Small intestine (tissue), 7 donors: ENCODE results near the gene SYNE3. TPM values are rescaled to one million over a fixed set of nuclear protein-coding genes. Genes with fewer than 3 reads are reported as not detected.

Source experiments
- DNase-seq, 2 donors: peaks; one replicate each; pipeline versions ENCODE4 v3.0.0 to v3.0.0-alpha.2; 2013
- FAIRE-seq: peaks from 2 replicates; lab custom pipeline; 2012; peaks lifted over from hg19 to GRCh38; lab: Jason Lieb, UNC
- H3K27ac ChIP-seq, 3 donors: one replicate each; pipeline ENCODE4 v1.5.1; 2013; ENCODE audit warnings: low read length in 2 of 3, mild to moderate bottlenecking in 2 of 3, control low read depth in 1 of 3, inconsistent platforms in 1 of 3, low read depth in 1 of 3, moderate library complexity in 1 of 3
- H3K27me3 ChIP-seq, 3 donors: one replicate each; pipeline ENCODE4 v1.6.1; 2013; ENCODE audit warnings: low read length in 3 of 3, inconsistent platforms in 1 of 3; ENCODE audit not compliant: control insufficient read depth in 3 of 3, insufficient read depth in 3 of 3
- H3K36me3 ChIP-seq, 3 donors: one replicate each; pipeline ENCODE4 v1.6.1; 2013; ENCODE audit warnings: low read length in 3 of 3, inconsistent platforms in 1 of 3, low read depth in 1 of 3, mild to moderate bottlenecking in 1 of 3, moderate library complexity in 1 of 3; ENCODE audit not compliant: control insufficient read depth in 3 of 3, insufficient read depth in 2 of 3
- H3K4me1 ChIP-seq, 3 donors: one replicate each; pipeline ENCODE4 v1.6.1; 2013; ENCODE audit warnings: low read length in 2 of 3, inconsistent platforms in 1 of 3, low read depth in 1 of 3, mild to moderate bottlenecking in 1 of 3, moderate library complexity in 1 of 3; ENCODE audit not compliant: control insufficient read depth in 3 of 3, insufficient read depth in 2 of 3
- H3K4me3 ChIP-seq, 3 donors: one replicate each; pipeline ENCODE4 v1.5.1; 2013; ENCODE audit warnings: low read length in 3 of 3, control low read depth in 1 of 3, inconsistent platforms in 1 of 3, low read depth in 1 of 3, mild to moderate bottlenecking in 1 of 3, moderate library complexity in 1 of 3
- H3K9me3 ChIP-seq, 2 donors: one replicate each; pipeline ENCODE4 v1.6.1; 2013; ENCODE audit warnings: low read depth in 1 of 2, low read length in 1 of 2; ENCODE audit not compliant: control insufficient read depth in 2 of 2, insufficient read depth in 1 of 2
- WGBS, 3 donors: extraction: QIAGEN DNeasy Blood & Tissue Kit; methylation state at CpG; one replicate each; pipeline ENCODE4 v1.1.7; 2013; 5-methylcytosine and 5-hydroxymethylcytosine counted together
- polyA plus RNA-seq, 4 donors: library from polyadenylated mRNA; stranded (reverse) in 3 of 4; unstranded in 1 of 4; fragments of 200-250 nt in 3 of 4; fragments of 120-200 nt in 1 of 4; gene quantifications; one replicate each; pipeline versions ENCODE4 v1.2.1 to v1.2.3, GENCODE V29; 2013
- donor health status: healthy with polysubstance abuse.
- donor health status: control.
- donor health status: control.
- donor health status: Bipolar disorder and iron deficiency.
- donor health status: healthy.

SYNE3 gene
- polyA plus RNA-seq, 4 donors = 0.81 to 5.0 (median 1.4) TPM

GRCh38 chr14:95495076-95495475, 21.4 kb downstream of the SYNE3 start:
- 94 to 96% (median 94%) methylated on average over 3 of the region's 3 CpGs for WGBS, 3 donors
- H3K27ac ChIP-seq = peak overlapping the region in 1 of 3 donors; percentile 45
- no peaks in the 10 kb centered on the region for H3K27me3 ChIP-seq
- H3K4me3 ChIP-seq = no peak overlapping the region
- FAIRE-seq (no peak), DNase-seq (no peak)
- H3K9me3 ChIP-seq = no peaks in the 10 kb centered on the region
- no peaks in the 10 kb centered on the region for H3K36me3 ChIP-seq
- peaks cover 8 to 19% (median 18%) of the 10 kb centered on the region in 3 donors for H3K4me1 ChIP-seq

GRCh38 chr14:95494456-95494855, 22.0 kb downstream of the SYNE3 start:
- FAIRE-seq (no peak), DNase-seq (no peak)
- 86 to 97% (median 92%) methylated on average over 4 of the region's 4 CpGs for WGBS, 3 donors
- Histone ChIP-seq H3K36me3 (no peaks in the 10 kb centered on the region), H3K4me3 (no peak overlapping the region), H3K27ac (peak overlapping the region in 1 of 3 donors; percentile 21), H3K4me1 (peaks cover 14 to 22% (median 18%) of the 10 kb centered on the region in 3 donors), H3K9me3 (no peaks in the 10 kb centered on the region), H3K27me3 (no peaks in the 10 kb centered on the region)

DNA sequence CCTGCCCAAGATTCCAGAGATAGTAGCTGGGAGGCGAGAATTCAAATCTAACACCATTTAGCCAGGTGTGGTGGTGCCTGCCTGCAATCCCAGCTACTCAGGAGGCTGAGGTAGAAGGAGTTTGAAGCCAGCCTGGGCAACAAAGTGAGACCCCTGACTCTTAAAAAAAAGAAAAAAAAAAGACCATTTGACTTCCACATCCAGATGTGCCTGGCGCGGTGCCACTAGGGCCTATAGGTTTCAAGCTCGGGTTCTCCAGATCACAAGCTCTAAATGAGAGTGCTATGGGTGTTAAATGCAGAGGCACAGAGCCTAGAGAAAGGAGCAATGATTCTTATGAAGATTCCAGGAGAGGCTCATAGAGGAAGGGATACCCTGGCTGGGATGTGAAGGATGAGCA, 22.5 kb downstream of the SYNE3 start:
- Histone ChIP-seq H3K9me3 (no peaks in the 10 kb centered on the region), H3K27me3 (no peaks in the 10 kb centered on the region), H3K4me1 (peaks cover 18 to 22% (median 21%) of the 10 kb centered on the region in 3 donors), H3K36me3 (no peaks in the 10 kb centered on the region), H3K27ac (no peak overlapping the region), H3K4me3 (no peak overlapping the region)
- DNase-seq (no peak), FAIRE-seq (no peak)
- WGBS, 3 donors = 89 to 93% (median 93%) methylated on average over 4 of the region's 4 CpGs

DNA sequence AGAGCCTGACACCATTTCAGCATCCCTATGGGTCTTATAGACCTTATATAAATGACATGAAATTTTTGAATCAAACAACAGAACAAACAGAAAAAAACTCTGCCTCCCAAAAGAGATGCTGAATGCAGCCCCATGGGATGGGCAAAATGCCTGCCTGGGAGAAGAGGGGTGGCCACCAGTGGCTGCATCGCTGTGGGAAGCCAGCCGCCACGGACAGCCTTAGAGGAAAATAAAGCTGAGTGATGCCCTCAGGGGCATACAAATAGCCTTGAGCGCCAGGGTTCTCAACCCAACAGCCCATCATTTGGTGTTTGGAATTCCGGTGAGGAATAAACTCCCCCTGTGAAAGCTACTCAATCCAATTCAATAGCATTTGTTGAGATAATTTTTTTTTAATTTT, 22.9 kb downstream of the SYNE3 start:
- H3K4me1 ChIP-seq = peaks cover 21 to 22% (median 21%) of the 10 kb centered on the region in 3 donors
- H3K27me3 ChIP-seq = no peaks in the 10 kb centered on the region
- no peak overlapping the region for H3K27ac ChIP-seq
- H3K4me3 ChIP-seq = no peak overlapping the region
- H3K36me3 ChIP-seq = no peaks in the 10 kb centered on the region
- DNase-seq (no peak), FAIRE-seq (no peak)
- 87 to 93% (median 87%) methylated on average over 5 of the region's 5 CpGs for WGBS, 3 donors
- no peaks in the 10 kb centered on the region for H3K9me3 ChIP-seq

DNA sequence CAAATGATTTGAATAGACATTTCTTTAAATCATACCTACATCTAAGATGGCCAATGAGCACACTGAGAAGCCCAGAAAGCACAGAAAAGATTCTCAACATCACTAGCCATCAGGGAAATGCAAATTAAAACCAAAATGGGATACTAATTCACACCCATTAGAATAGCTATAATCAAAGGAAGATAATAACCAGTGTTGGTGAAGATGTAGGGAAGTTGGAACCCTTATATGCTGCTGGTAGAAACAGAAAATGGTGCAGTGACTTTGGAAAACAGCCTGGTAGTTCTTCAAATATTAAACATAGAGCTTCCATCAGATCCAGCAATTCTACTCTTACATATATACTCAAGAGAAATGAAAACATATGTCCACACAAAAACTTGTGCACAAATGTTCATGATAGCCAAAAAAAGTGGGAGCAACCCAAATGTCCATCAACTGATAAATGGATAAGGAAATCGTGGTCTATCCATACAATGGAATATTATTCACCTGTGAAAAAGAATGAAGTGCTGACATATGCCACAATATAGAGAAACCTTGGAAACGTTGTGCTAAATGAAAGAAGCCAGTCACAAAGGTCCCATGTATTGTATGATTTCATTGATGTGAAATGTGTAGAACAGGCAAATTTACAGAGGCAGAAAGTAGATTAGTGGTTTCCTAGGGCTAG, 24.4 kb downstream of the SYNE3 start:
- no peaks in the 10 kb centered on the region for H3K36me3 ChIP-seq
- no peaks in the 10 kb centered on the region for H3K9me3 ChIP-seq
- H3K4me1 ChIP-seq = peaks cover 21 to 27% (median 21%) of the 10 kb centered on the region in 3 donors
- no peak overlapping the region for H3K27ac ChIP-seq
- FAIRE-seq (no peak), DNase-seq (no peak)
- no peak overlapping the region for H3K4me3 ChIP-seq
- WGBS, 3 donors = 75 to 88% (median 81%) methylated on average over 2 of the region's 2 CpGs
- no peaks in the 10 kb centered on the region for H3K27me3 ChIP-seq

- H3K27ac ChIP-seq = peak overlapping the region; percentile 4 to 38 (median 13)
- H3K36me3 ChIP-seq = no peaks in the 10 kb centered on the region
- DNase-seq (peak; percentile 75 to 93), FAIRE-seq (no peak)
- no peak overlapping the region for H3K4me3 ChIP-seq
- WGBS, 3 donors = 47 to 73% (median 63%) methylated on average over 10 of the region's 10 CpGs
- H3K27me3 ChIP-seq = no peaks in the 10 kb centered on the region
- H3K4me1 ChIP-seq = peaks cover 13 to 22% (median 21%) of the 10 kb centered on the region in 3 donors
- H3K9me3 ChIP-seq = no peaks in the 10 kb centered on the region
These were observed 25.6 kb downstream of the SYNE3 start for GRCh38 chr14:95490727-95491451.

DNA sequence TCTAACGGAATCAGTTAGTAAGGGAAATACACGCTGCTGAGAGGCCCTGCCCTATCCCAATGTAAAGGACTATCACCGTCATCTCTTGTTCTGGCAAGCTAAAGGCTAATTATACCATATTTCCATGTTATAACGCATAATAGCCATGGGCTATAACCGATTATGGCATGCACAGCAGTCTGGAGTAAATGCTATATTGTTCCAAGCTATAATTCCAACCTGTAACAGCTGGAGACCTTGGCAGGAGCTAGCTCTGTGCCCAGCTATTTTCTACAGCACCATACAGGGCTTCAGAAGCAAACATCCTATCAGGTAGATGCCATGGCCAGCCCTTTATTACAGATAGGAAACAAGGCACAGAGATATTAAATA, 26.3 kb downstream of the SYNE3 start:
- H3K27ac ChIP-seq = no peak overlapping the region
- WGBS, 3 donors = 30 to 71% (median 56%) methylated on average over 5 of the region's 5 CpGs
- H3K4me1 ChIP-seq = peaks cover 13 to 22% (median 21%) of the 10 kb centered on the region in 3 donors
- FAIRE-seq (no peak), DNase-seq (no peak)
- H3K4me3 ChIP-seq = no peak overlapping the region
- no peaks in the 10 kb centered on the region for H3K9me3 ChIP-seq
- H3K36me3 ChIP-seq = no peaks in the 10 kb centered on the region
- H3K27me3 ChIP-seq = no peaks in the 10 kb centered on the region

GRCh38 chr14:95489214-95490137, 27.0 kb downstream of the SYNE3 start:
- Histone ChIP-seq H3K27ac (no peak overlapping the region), H3K36me3 (no peaks in the 10 kb centered on the region), H3K4me3 (no peak overlapping the region), H3K4me1 (peaks cover 13 to 22% (median 21%) of the 10 kb centered on the region in 3 donors), H3K9me3 (no peaks in the 10 kb centered on the region), H3K27me3 (no peaks in the 10 kb centered on the region)
- 65 to 77% (median 73%) methylated on average over 9 of the region's 9 CpGs for WGBS, 3 donors
- DNase-seq = no peak
- no peak for FAIRE-seq
